Endodermal cell (in vitro differentiated cells): ENCODE results near the gene TBCK. TPM values are rescaled to one million over a fixed set of nuclear protein-coding genes. Genes with fewer than 3 reads are reported as not detected.

ENCODE experiments used
- DNase-seq: peaks from one replicate; pipeline ENCODE4 v3.0.0-alpha.2; 2017
- H3K27ac ChIP-seq: 2 replicates; pipeline ENCODE4 v1.5.1; 2013; ENCODE audit warnings: mild to moderate bottlenecking, low read depth, low read length, moderate library complexity
- H3K27me3 ChIP-seq: 2 replicates; pipeline ENCODE4 v1.6.1; 2013; ENCODE audit warnings: mild to moderate bottlenecking, low read length, moderate library complexity; ENCODE audit not compliant: insufficient read depth, control insufficient read depth, poor library complexity, severe bottlenecking
- H3K36me3 ChIP-seq: 2 replicates; pipeline ENCODE4 v1.7.0; 2013; ENCODE audit warnings: mild to moderate bottlenecking, low read length, moderate library complexity; ENCODE audit not compliant: control insufficient read depth, insufficient read depth
- H3K4me1 ChIP-seq: one replicate; pipeline ENCODE4 v1.7.0; 2013; ENCODE audit warnings: low read length; ENCODE audit not compliant: control insufficient read depth, insufficient read depth
- H3K4me3 ChIP-seq: 2 replicates; pipeline ENCODE4 v1.5.1; 2013; ENCODE audit warnings: mild to moderate bottlenecking, low read length, moderate library complexity
- H3K9ac ChIP-seq: 2 replicates; pipeline ENCODE4 v1.6.1; 2013; ENCODE audit warnings: mild to moderate bottlenecking, low read length, moderate library complexity; ENCODE audit not compliant: poor library complexity, severe bottlenecking; ENCODE audit errors: extremely low read depth
- H3K9me3 ChIP-seq: 2 replicates; pipeline ENCODE4 v1.6.1; 2013; ENCODE audit warnings: mild to moderate bottlenecking, low read length, moderate library complexity; ENCODE audit not compliant: control insufficient read depth
- H3K27ac Mint-ChIP-seq: 2 replicates; pipeline ENCODE4 v1.8.0; 2020; ENCODE audit warnings: mixed read lengths
- H3K27me3 Mint-ChIP-seq: 2 replicates; pipeline ENCODE4 v1.8.0; 2021; ENCODE audit warnings: mild to moderate bottlenecking, mixed read lengths; ENCODE audit not compliant: insufficient read depth
- H3K36me3 Mint-ChIP-seq: 2 replicates; pipeline ENCODE4 v1.8.0; 2020; ENCODE audit warnings: low read depth, mixed read lengths
- H3K4me1 Mint-ChIP-seq: 2 replicates; pipeline ENCODE4 v1.8.0; 2020; ENCODE audit warnings: mixed read lengths
- H3K4me3 Mint-ChIP-seq: 2 replicates; pipeline ENCODE4 v1.8.0; 2020; ENCODE audit warnings: mild to moderate bottlenecking, moderate library complexity, mixed read lengths
- H3K9me3 Mint-ChIP-seq: 2 replicates; pipeline ENCODE4 v1.8.0; 2020; ENCODE audit warnings: mild to moderate bottlenecking, mixed read lengths
- WGBS, 2 experiments: methylation state at CpG; one replicate each; pipeline versions ENCODE4 v1.1.5 to v1.1.7; 2013; ENCODE audit warnings: missing lambda C conversion rate in 2 of 2, mixed read lengths in 1 of 2; ENCODE audit not compliant: insufficient coverage in 1 of 2, insufficient read length in 1 of 2; 5-methylcytosine and 5-hydroxymethylcytosine counted together
- total RNA-seq, 2 donors: library from RNA; stranded (reverse); fragmentation: NEBNext Ultra II Directional in 1 of 2; extraction: Animal tissue kit (Norgen Biotek cat#: 25700) in 1 of 2; gene quantifications; 2 replicates in 1 of 2; 3 replicates in 1 of 2; pipeline ENCODE4 v1.2.1, GENCODE V29; 2021
- TF ChIP-seq, protein P1 (sequence below): fragments of 200-600 bp; sonication (generic); conservative IDR thresholded peaks from 2 replicates; pipeline ENCODE4 v1.5.0; 2021; ENCODE audit warnings: antibody characterized with exemption, mild to moderate bottlenecking

The TBCK gene
- total RNA-seq, 2 donors from 2014 or later = 48.3 to 52.9 TPM

DNA sequence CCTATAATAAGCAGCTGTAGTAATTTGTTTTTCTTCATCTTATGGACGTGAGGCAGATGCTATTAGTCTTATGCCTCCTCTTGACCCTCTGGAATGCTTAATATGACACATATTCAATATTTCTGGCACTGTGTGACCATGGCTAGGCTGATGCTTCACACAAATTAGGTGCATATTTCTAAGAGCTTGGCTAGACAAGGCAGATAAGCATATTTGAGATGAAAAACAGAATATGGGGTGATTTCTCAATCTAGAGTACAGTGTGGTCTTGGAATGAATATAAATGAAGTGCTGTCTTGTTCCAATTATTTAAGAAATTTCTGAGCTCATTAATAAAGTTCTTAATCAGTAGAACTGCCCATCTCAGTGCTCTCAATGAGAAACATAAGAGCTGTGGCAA lies 264.5 kb downstream of the TBCK start:
- 86 to 100% methylated on average over 1 of the region's 1 CpG for WGBS, 2 experiments
- Mint-ChIP-seq H3K27me3 (no peaks in the 10 kb centered on the region), H3K4me1 (no peaks in the 10 kb centered on the region), H3K9me3 (no peaks in the 10 kb centered on the region), H3K27ac (no peak overlapping the region), H3K36me3 (no peaks in the 10 kb centered on the region), H3K4me3 (no peak overlapping the region)
- no peak for DNase-seq
- Histone ChIP-seq H3K9ac (no peak overlapping the region), H3K27ac (no peak overlapping the region), H3K4me1 (peaks cover 3% of the 10 kb centered on the region), H3K9me3 (no peaks in the 10 kb centered on the region), H3K27me3 (no peaks in the 10 kb centered on the region), H3K4me3 (no peak overlapping the region), H3K36me3 (no peaks in the 10 kb centered on the region)
- TF ChIP-seq, protein P1, sequence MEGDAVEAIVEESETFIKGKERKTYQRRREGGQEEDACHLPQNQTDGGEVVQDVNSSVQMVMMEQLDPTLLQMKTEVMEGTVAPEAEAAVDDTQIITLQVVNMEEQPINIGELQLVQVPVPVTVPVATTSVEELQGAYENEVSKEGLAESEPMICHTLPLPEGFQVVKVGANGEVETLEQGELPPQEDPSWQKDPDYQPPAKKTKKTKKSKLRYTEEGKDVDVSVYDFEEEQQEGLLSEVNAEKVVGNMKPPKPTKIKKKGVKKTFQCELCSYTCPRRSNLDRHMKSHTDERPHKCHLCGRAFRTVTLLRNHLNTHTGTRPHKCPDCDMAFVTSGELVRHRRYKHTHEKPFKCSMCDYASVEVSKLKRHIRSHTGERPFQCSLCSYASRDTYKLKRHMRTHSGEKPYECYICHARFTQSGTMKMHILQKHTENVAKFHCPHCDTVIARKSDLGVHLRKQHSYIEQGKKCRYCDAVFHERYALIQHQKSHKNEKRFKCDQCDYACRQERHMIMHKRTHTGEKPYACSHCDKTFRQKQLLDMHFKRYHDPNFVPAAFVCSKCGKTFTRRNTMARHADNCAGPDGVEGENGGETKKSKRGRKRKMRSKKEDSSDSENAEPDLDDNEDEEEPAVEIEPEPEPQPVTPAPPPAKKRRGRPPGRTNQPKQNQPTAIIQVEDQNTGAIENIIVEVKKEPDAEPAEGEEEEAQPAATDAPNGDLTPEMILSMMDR = no peak

- Histone ChIP-seq H3K9me3 (no peaks in the 10 kb centered on the region), H3K27me3 (no peaks in the 10 kb centered on the region), H3K27ac (no peak overlapping the region), H3K36me3 (no peaks in the 10 kb centered on the region), H3K9ac (no peak overlapping the region), H3K4me1 (peaks cover 3% of the 10 kb centered on the region), H3K4me3 (no peak overlapping the region)
- H3K27me3 Mint-ChIP-seq = no peaks in the 10 kb centered on the region
- H3K9me3 Mint-ChIP-seq = no peaks in the 10 kb centered on the region
- no peaks in the 10 kb centered on the region for H3K36me3 Mint-ChIP-seq
- H3K27ac Mint-ChIP-seq = no peak overlapping the region
- no peaks in the 10 kb centered on the region for H3K4me1 Mint-ChIP-seq
- no peak overlapping the region for H3K4me3 Mint-ChIP-seq
- TF ChIP-seq, protein P1 = no peak
- no peak for DNase-seq
Measured at GRCh38 chr4:106049490-106049889, 266.5 kb downstream of the TBCK start.

- no peaks in the 10 kb centered on the region for H3K9me3 Mint-ChIP-seq
- Histone ChIP-seq H3K9me3 (no peaks in the 10 kb centered on the region), H3K9ac (no peak overlapping the region), H3K4me3 (no peak overlapping the region), H3K27me3 (no peaks in the 10 kb centered on the region), H3K36me3 (no peaks in the 10 kb centered on the region), H3K4me1 (peaks cover 3% of the 10 kb centered on the region), H3K27ac (no peak overlapping the region)
- WGBS, 2 experiments = 89 to 94% methylated on average over 1 to 2 of the region's 2 CpGs
- TF ChIP-seq, protein P1 = no peak
- no peak for DNase-seq
- H3K4me3 Mint-ChIP-seq = no peak overlapping the region
- H3K27me3 Mint-ChIP-seq = no peaks in the 10 kb centered on the region
- no peaks in the 10 kb centered on the region for H3K36me3 Mint-ChIP-seq
- no peaks in the 10 kb centered on the region for H3K4me1 Mint-ChIP-seq
- H3K27ac Mint-ChIP-seq = no peak overlapping the region
Measured at GRCh38 chr4:106048250-106048971, 267.6 kb downstream of the TBCK start.
